ENCODE results near the gene PRKN. TPM values are rescaled to one million over a fixed set of nuclear protein-coding genes. Genes with fewer than 3 reads are reported as not detected.

PRKN gene
- total and polyA plus RNA-seq, 10 donors, result 0.23 to 14.1 (median 7.0) TPM

GRCh38 chr6:161432546-161432945, 1295.0 kb downstream of the PRKN start:
- intact Hi-C loops (cut with DNase I; ENCODE audit: low total_unique reads), result no loop called here
- TF ChIP-seq CTCF (IDR thresholded peaks at IDR 0.05 in 8 of 11, conservative IDR thresholded peaks at IDR 0.05 in 3 of 11) (no peak), POLR2A (IDR thresholded peaks at IDR 0.05) (no peak), POLR2AphosphoS5 (IDR thresholded peaks at IDR 0.05) (no peak)
- H3K4me3 ChIP-seq, result no peak overlapping the region
- 83 to 95% (median 86%) methylated on average over 3 of the region's 3 CpGs for WGBS, 5 donors
- H3K4me1 ChIP-seq, result peaks cover 0 to 10% (median 0%) of the 10 kb centered on the region in 6 donors
- H3K27me3 ChIP-seq (replicated peaks in 1 of 7), result no peaks in the 10 kb centered on the region
- no peak overlapping the region for H3K27ac ChIP-seq
- no peaks in the 10 kb centered on the region for H3K9me3 ChIP-seq
- no peaks in the 10 kb centered on the region for H3K36me3 ChIP-seq
- DNase-seq, result no peak

GRCh38 chr6:161429921-161430490, 1297.6 kb downstream of the PRKN start:
- H3K27ac ChIP-seq, result no peak overlapping the region
- 83 to 97% (median 91%) methylated on average over 3 of the region's 3 CpGs for WGBS, 5 donors
- intact Hi-C loops (cut with DNase I; ENCODE audit: low total_unique reads), result loop anchor here (10.0 kb wide), 1 partner anchor 265 kb away; no protein-coding TSS in a partner anchor
- H3K4me1 ChIP-seq, result peaks cover 0 to 4% (median 0%) of the 10 kb centered on the region in 6 donors
- H3K9me3 ChIP-seq, result no peaks in the 10 kb centered on the region
- no peaks in the 10 kb centered on the region for H3K36me3 ChIP-seq
- no peak overlapping the region for H3K4me3 ChIP-seq
- no peak for DNase-seq
- TF ChIP-seq POLR2AphosphoS5 (IDR thresholded peaks at IDR 0.05) (no peak), POLR2A (IDR thresholded peaks at IDR 0.05) (no peak), CTCF (IDR thresholded peaks at IDR 0.05 in 8 of 11, conservative IDR thresholded peaks at IDR 0.05 in 3 of 11) (no peak)
- no peaks in the 10 kb centered on the region for H3K27me3 ChIP-seq (replicated peaks in 1 of 7)

- intact Hi-C loops (cut with DNase I; ENCODE audit: low total_unique reads), result loop anchor here (10.0 kb wide), 1 partner anchor 270 kb away; no protein-coding TSS in a partner anchor
- Histone ChIP-seq H3K4me1 (no peaks in the 10 kb centered on the region), H3K36me3 (no peaks in the 10 kb centered on the region), H3K27ac (no peak overlapping the region), H3K4me3 (no peak overlapping the region), H3K9me3 (no peaks in the 10 kb centered on the region), H3K27me3 (replicated peaks in 1 of 7) (no peaks in the 10 kb centered on the region)
- TF ChIP-seq CTCF (IDR thresholded peaks at IDR 0.05 in 8 of 11, conservative IDR thresholded peaks at IDR 0.05 in 3 of 11) (no peak), POLR2A (IDR thresholded peaks at IDR 0.05) (no peak)
- DNase-seq, result no peak
Measured at GRCh38 chr6:161424421-161424820, 1303.1 kb downstream of the PRKN start.

GRCh38 chr6:161422710-161423680, 1304.6 kb downstream of the PRKN start:
- Histone ChIP-seq H3K4me3 (no peak overlapping the region), H3K36me3 (no peaks in the 10 kb centered on the region), H3K27ac (no peak overlapping the region), H3K27me3 (replicated peaks in 1 of 7) (peaks cover 0 to under 1% (median 0%) of the 10 kb centered on the region in 7 donors), H3K9me3 (no peaks in the 10 kb centered on the region), H3K4me1 (peaks cover 0 to 3% (median 0%) of the 10 kb centered on the region in 6 donors)
- DNase-seq, result peak; percentile 3
- intact Hi-C loops (cut with DNase I; ENCODE audit: low total_unique reads), result loop anchor here (10.0 kb wide), 1 partner anchor 272 kb away; no protein-coding TSS in a partner anchor
- no peak for TF ChIP-seq CTCF (IDR thresholded peaks at IDR 0.05 in 8 of 11, conservative IDR thresholded peaks at IDR 0.05 in 3 of 11)
- TF ChIP-seq POLR2A (IDR thresholded peaks at IDR 0.05), result no peak
- no peak for TF ChIP-seq POLR2AphosphoS5 (IDR thresholded peaks at IDR 0.05)
- 77 to 83% (median 81%) methylated on average over 16 of the region's 16 CpGs for WGBS, 5 donors
